Heart right ventricle (tissue), 16 donors: ENCODE results near the gene CHID1. TPM values are rescaled to one million over a fixed set of nuclear protein-coding genes. Genes with fewer than 3 reads are reported as not detected.

Experiments
- ATAC-seq, 8 donors: fragments of 200-7000 bp; cut with Tn5 transposase; one replicate each; pipeline ENCODE4 v1.9.1; 2020; ENCODE audit warnings: mild to moderate bottlenecking in 8 of 8, moderate library complexity in 8 of 8, moderate number of reproducible peaks in 1 of 8
- DNase-seq, 2 donors: peaks; one replicate each; pipeline ENCODE4 v3.0.0-alpha.2; 2020
- H3K27ac ChIP-seq, 10 donors: fragments of 200-600 bp; sonication (generic) in 2 of 10; one replicate each; pipeline versions ENCODE4 v1.5.0 to v1.8.0; 2020 to 2022; ENCODE audit warnings: mild to moderate bottlenecking in 3 of 10
- H3K27me3 ChIP-seq, 7 donors: fragments of 200-600 bp; one replicate each; pipeline ENCODE4 v1.8.0; 2021 to 2022; ENCODE audit warnings: mild to moderate bottlenecking in 2 of 7
- H3K36me3 ChIP-seq, 9 donors: fragments of 200-600 bp; sonication (generic) in 1 of 9; one replicate each; pipeline versions ENCODE4 v1.5.0 to v1.8.0; 2020 to 2022; ENCODE audit warnings: mild to moderate bottlenecking in 2 of 9
- H3K4me1 ChIP-seq, 9 donors: fragments of 200-600 bp; sonication (generic) in 1 of 9; one replicate each; pipeline versions ENCODE4 v1.5.0 to v1.8.0; 2020 to 2022; ENCODE audit warnings: mild to moderate bottlenecking in 4 of 9
- H3K4me3 ChIP-seq, 10 donors: fragments of 200-600 bp; sonication (generic) in 2 of 10; one replicate each; pipeline versions ENCODE4 v1.5.0 to v1.8.0; 2020 to 2022; ENCODE audit warnings: mild to moderate bottlenecking in 7 of 10, moderate library complexity in 2 of 10
- H3K9me3 ChIP-seq, 11 donors: fragments of 200-600 bp in 10 of 11; sonication (generic) in 2 of 11; one replicate each; pipeline versions ENCODE4 v1.5.0 to v1.8.0; 2013 to 2022; ENCODE audit warnings: mild to moderate bottlenecking in 2 of 11, control low read depth in 1 of 11, moderate library complexity in 1 of 11
- CTCF ChIP-seq, 9 donors: fragments of 200-600 bp; sonication (generic) in 2 of 9; IDR thresholded peaks; one replicate each; pipeline versions ENCODE4 v1.5.0 to v1.8.0; 2021 to 2022; ENCODE audit warnings: antibody characterized with exemption in 9 of 9, mild to moderate bottlenecking in 5 of 9, moderate library complexity in 1 of 9
- WGBS, 2 donors: extraction: QIAGEN DNeasy Blood & Tissue Kit; methylation state at CpG; one replicate each; pipeline ENCODE4 v1.1.7; 2013; ENCODE audit warnings: inconsistent platforms in 1 of 2; 5-methylcytosine and 5-hydroxymethylcytosine counted together
- intact Hi-C, 10 donors: fragments of 100-400 bp; cut with DNase I; formaldehyde crosslinking; loops; one replicate each; pipeline versions ENCODE4 v1.11.1 to v1.14.2; 2022
- polyA plus RNA-seq, 2 donors: library from polyadenylated mRNA; stranded (reverse); fragments of 200-250 nt; gene quantifications; one replicate each; pipeline ENCODE4 v1.2.3, GENCODE V29; 2013
- total RNA-seq, 10 donors: library from RNA; stranded (reverse); fragmentation: NEBNext Ultra II Directional in 3 of 10; extraction: Animal tissue kit (Norgen Biotek cat#: 25700) in 3 of 10; gene quantifications; one replicate each; pipeline versions ENCODE4 v1.2.1 to v1.2.4, GENCODE V29; 2021 to 2023
- donor health status: Arrhythmogenic right ventricular cardiomyopathy.
- donor health status: ischemic (EF 13 %, LVEDD 7.1; RV severe dilation, severe dysfunction).
- donor health status: healthy with polysubstance abuse.
- donor health status: DM: no; HTN: yes; CAD: no.
- donor health status: DM: no; HTN: no; CAD: no.
- donor health status: ischemic (EF 25% LVEDD 6.9; RV normal size, moderate dysfunction).
- donor health status: ischemic (EF 25% LVEDD 5.7; RV mildly dilated, moderate dysfunction).
- donor health status: healthy.
- donor health status: DM: yes; HTN: yes; CAD: no.
- donor health status: Ischemic cardiomyopathy.
- donor health status: ischemic (EF 35%, LVEDD 5.7; RV mildly dilated, moderate dysfunction).
- donor health status: nonischemic (EF 11% LVEDD 7.7; RV severe dilation, severe dysfunction).
- donor health status: DM: yes; HTN: yes; CAD: no.
- donor health status: PGD.
- donor health status: ischemic (EF 29% LVEDD 5.4; RV normal size, mild dysfunction).
- donor health status: nonischemic (EF 23%, LVEDD 6.1; RV moderate dilation, normal function).

The CHID1 gene
- total and polyA plus RNA-seq, 12 donors = 40.1 to 75.2 (median 57.5) TPM

GRCh38 chr11:872799-873198 is 37.8 kb downstream of the CHID1 start:
- intact Hi-C loops = no loop called here
- no peak overlapping the region for H3K27ac ChIP-seq
- no peak overlapping the region for H3K4me3 ChIP-seq
- ATAC-seq = no peak
- no peaks in the 10 kb centered on the region for H3K9me3 ChIP-seq
- H3K36me3 ChIP-seq = peaks cover 0 to 11% (median 0%) of the 10 kb centered on the region in 9 donors
- TF ChIP-seq CTCF (IDR thresholded peaks at IDR 0.05) = no peak
- 92 to 94% methylated on average over 9 of the region's 9 CpGs for WGBS, 2 donors
- DNase-seq = no peak
- no peaks in the 10 kb centered on the region for H3K27me3 ChIP-seq
- peaks cover 0 to 10% (median 0%) of the 10 kb centered on the region in 9 donors for H3K4me1 ChIP-seq

GRCh38 chr11:871472-871871 is 39.1 kb downstream of the CHID1 start:
- H3K27me3 ChIP-seq = no peaks in the 10 kb centered on the region
- intact Hi-C loops = no loop called here
- H3K9me3 ChIP-seq = no peaks in the 10 kb centered on the region
- DNase-seq = no peak
- TF ChIP-seq CTCF (IDR thresholded peaks at IDR 0.05) = no peak
- WGBS, 2 donors = 76 to 77% methylated on average over 9 of the region's 9 CpGs
- no peak overlapping the region for H3K27ac ChIP-seq
- H3K36me3 ChIP-seq = peaks cover 0 to 23% (median 3%) of the 10 kb centered on the region in 9 donors
- peaks cover 0 to 3% (median 0%) of the 10 kb centered on the region in 9 donors for H3K4me1 ChIP-seq
- no peak for ATAC-seq
- H3K4me3 ChIP-seq = no peak overlapping the region

DNA sequence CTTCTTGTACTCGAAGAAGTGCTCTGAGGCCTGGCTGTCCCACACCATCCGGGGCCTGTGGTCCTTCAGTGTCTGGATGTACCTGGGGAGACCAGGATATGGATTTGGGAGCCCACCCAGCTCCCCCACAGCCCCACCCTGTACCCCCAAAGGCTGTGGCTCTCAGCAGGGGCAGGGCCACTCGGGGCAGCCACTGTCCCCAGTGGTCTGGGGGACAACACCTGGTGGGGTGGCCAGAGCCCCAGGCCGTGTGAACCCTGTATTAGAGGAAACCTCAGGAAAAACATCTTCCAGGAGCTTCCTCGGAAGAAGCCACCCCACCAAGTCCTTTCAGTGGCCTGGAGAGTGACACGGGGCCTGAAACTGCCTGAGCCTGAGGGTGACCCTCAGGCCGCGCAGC is 40.2 kb downstream of the CHID1 start:
- DNase-seq = no peak
- H3K36me3 ChIP-seq = peaks cover 0 to 31% (median 3%) of the 10 kb centered on the region in 9 donors

GRCh38 chr11:870127-870413 is 40.5 kb downstream of the CHID1 start:
- TF ChIP-seq CTCF (IDR thresholded peaks at IDR 0.05) = no peak
- intact Hi-C loops = no loop called here
- Histone ChIP-seq H3K27me3 (no peaks in the 10 kb centered on the region), H3K9me3 (no peaks in the 10 kb centered on the region), H3K36me3 (peaks cover 0 to 34% (median 6%) of the 10 kb centered on the region in 9 donors), H3K27ac (no peak overlapping the region), H3K4me3 (no peak overlapping the region), H3K4me1 (no peaks in the 10 kb centered on the region)
- ATAC-seq (no peak), DNase-seq (no peak)
- WGBS, 2 donors = 70 to 77% methylated on average over 8 of the region's 8 CpGs

More for the DNA sequence above, 40.2 kb downstream of the CHID1 start:
- TF ChIP-seq CTCF (IDR thresholded peaks at IDR 0.05) = no peak
- Histone ChIP-seq H3K4me1 (no peaks in the 10 kb centered on the region), H3K9me3 (no peaks in the 10 kb centered on the region), H3K27ac (no peak overlapping the region), H3K4me3 (no peak overlapping the region), H3K27me3 (no peaks in the 10 kb centered on the region)
- no peak for ATAC-seq
- WGBS, 2 donors = 87 to 92% methylated on average over 8 of the region's 8 CpGs
- intact Hi-C loops = no loop called here
